Duodenal mucosa (tissue), 2 donors: ENCODE results near the gene IFTAP.

Experiments used
- H3K27ac ChIP-seq: one replicate; pipeline ENCODE4 v1.7.0; 2013; ENCODE audit warnings: low read depth, low read length
- H3K27me3 ChIP-seq, 2 donors: one replicate each; pipeline ENCODE4 v1.7.0; 2013; ENCODE audit warnings: low read length in 2 of 2, control low read depth in 1 of 2; ENCODE audit not compliant: insufficient read depth in 2 of 2, control insufficient read depth in 1 of 2
- H3K36me3 ChIP-seq, 2 donors: one replicate each; pipeline ENCODE4 v1.7.0; 2013; ENCODE audit warnings: low read length in 2 of 2, control low read depth in 1 of 2; ENCODE audit not compliant: insufficient read depth in 2 of 2, control insufficient read depth in 1 of 2
- H3K4me1 ChIP-seq, 2 donors: one replicate each; pipeline ENCODE4 v1.7.0; 2013; ENCODE audit warnings: low read length in 2 of 2, control low read depth in 1 of 2; ENCODE audit not compliant: insufficient read depth in 2 of 2, control insufficient read depth in 1 of 2
- H3K4me3 ChIP-seq, 2 donors: one replicate each; pipeline ENCODE4 v1.7.0; 2013; ENCODE audit warnings: low read length in 2 of 2, low read depth in 1 of 2
- H3K9ac ChIP-seq, 2 donors: one replicate each; pipeline ENCODE4 v1.7.0; 2013; ENCODE audit warnings: low read length in 2 of 2, low read depth in 1 of 2
- H3K9me3 ChIP-seq, 2 donors: one replicate each; pipeline ENCODE4 v1.7.0; 2013; ENCODE audit warnings: low read length in 2 of 2, control low read depth in 1 of 2; ENCODE audit not compliant: control insufficient read depth in 1 of 2

The IFTAP gene

GRCh38 chr11:36617543-36618362, 23.5 kb downstream of the IFTAP start:
- no peaks in the 10 kb centered on the region for H3K27me3 ChIP-seq
- no peaks in the 10 kb centered on the region for H3K36me3 ChIP-seq
- H3K4me3 ChIP-seq: no peak overlapping the region
- H3K9me3 ChIP-seq: no peaks in the 10 kb centered on the region
- no peak overlapping the region for H3K9ac ChIP-seq
- H3K27ac ChIP-seq: no peak overlapping the region
- H3K4me1 ChIP-seq: no peaks in the 10 kb centered on the region

GRCh38 chr11:36618363-36619047, 24.2 kb downstream of the IFTAP start:
- H3K4me1 ChIP-seq: no peaks in the 10 kb centered on the region
- H3K9me3 ChIP-seq: no peaks in the 10 kb centered on the region
- H3K4me3 ChIP-seq: no peak overlapping the region
- H3K36me3 ChIP-seq: no peaks in the 10 kb centered on the region
- H3K9ac ChIP-seq: no peak overlapping the region
- no peaks in the 10 kb centered on the region for H3K27me3 ChIP-seq
- H3K27ac ChIP-seq: no peak overlapping the region

GRCh38 chr11:36619502-36619901, 25.2 kb downstream of the IFTAP start:
- Histone ChIP-seq H3K36me3 (no peaks in the 10 kb centered on the region), H3K9me3 (no peaks in the 10 kb centered on the region), H3K4me3 (no peak overlapping the region), H3K9ac (no peak overlapping the region), H3K4me1 (no peaks in the 10 kb centered on the region), H3K27me3 (no peaks in the 10 kb centered on the region), H3K27ac (no peak overlapping the region)

- no peaks in the 10 kb centered on the region for H3K9me3 ChIP-seq
- H3K4me3 ChIP-seq: no peak overlapping the region
- no peaks in the 10 kb centered on the region for H3K4me1 ChIP-seq
- no peaks in the 10 kb centered on the region for H3K27me3 ChIP-seq
- H3K9ac ChIP-seq: no peak overlapping the region
- no peak overlapping the region for H3K27ac ChIP-seq
- H3K36me3 ChIP-seq: no peaks in the 10 kb centered on the region
Observed at GRCh38 chr11:36620246-36620645, 25.9 kb downstream of the IFTAP start.

- no peak overlapping the region for H3K4me3 ChIP-seq
- no peak overlapping the region for H3K27ac ChIP-seq
- H3K9me3 ChIP-seq: no peaks in the 10 kb centered on the region
- no peak overlapping the region for H3K9ac ChIP-seq
- H3K4me1 ChIP-seq: no peaks in the 10 kb centered on the region
- no peaks in the 10 kb centered on the region for H3K27me3 ChIP-seq
- no peaks in the 10 kb centered on the region for H3K36me3 ChIP-seq
Observed at GRCh38 chr11:36622431-36623136, 28.3 kb downstream of the IFTAP start.

- H3K27ac ChIP-seq: no peak overlapping the region
- H3K4me1 ChIP-seq: no peaks in the 10 kb centered on the region
- no peaks in the 10 kb centered on the region for H3K36me3 ChIP-seq
Observed at GRCh38 chr11:36623494-36623893, 29.2 kb downstream of the IFTAP start.

GRCh38 chr11:36627006-36627405, 32.7 kb downstream of the IFTAP start:
- Histone ChIP-seq H3K27me3 (no peaks in the 10 kb centered on the region), H3K9me3 (no peaks in the 10 kb centered on the region), H3K36me3 (no peaks in the 10 kb centered on the region), H3K27ac (no peak overlapping the region), H3K4me1 (no peaks in the 10 kb centered on the region), H3K9ac (no peak overlapping the region), H3K4me3 (no peak overlapping the region)

More at GRCh38 chr11:36623494-36623893, 29.2 kb downstream of the IFTAP start:
- Histone ChIP-seq H3K4me3 (no peak overlapping the region), H3K9me3 (no peaks in the 10 kb centered on the region), H3K27me3 (no peaks in the 10 kb centered on the region), H3K9ac (no peak overlapping the region)

GRCh38 chr11:36627471-36627870, 33.2 kb downstream of the IFTAP start:
- Histone ChIP-seq H3K4me3 (no peak overlapping the region), H3K27me3 (no peaks in the 10 kb centered on the region), H3K9ac (no peak overlapping the region), H3K4me1 (no peaks in the 10 kb centered on the region), H3K36me3 (no peaks in the 10 kb centered on the region), H3K9me3 (no peaks in the 10 kb centered on the region), H3K27ac (no peak overlapping the region)

GRCh38 chr11:36628141-36628540, 33.8 kb downstream of the IFTAP start:
- Histone ChIP-seq H3K27me3 (no peaks in the 10 kb centered on the region), H3K9me3 (no peaks in the 10 kb centered on the region), H3K9ac (no peak overlapping the region), H3K4me1 (no peaks in the 10 kb centered on the region), H3K27ac (no peak overlapping the region), H3K4me3 (no peak overlapping the region), H3K36me3 (no peaks in the 10 kb centered on the region)

- H3K36me3 ChIP-seq: no peaks in the 10 kb centered on the region
- H3K4me1 ChIP-seq: no peaks in the 10 kb centered on the region
- H3K9me3 ChIP-seq: no peaks in the 10 kb centered on the region
- H3K27me3 ChIP-seq: no peaks in the 10 kb centered on the region
- H3K4me3 ChIP-seq: no peak overlapping the region
- H3K27ac ChIP-seq: no peak overlapping the region
- H3K9ac ChIP-seq: no peak overlapping the region
Observed at GRCh38 chr11:36628765-36629244, 34.5 kb downstream of the IFTAP start.
